GM18951 (cell line): ENCODE data around the gene E2F8.

Source experiments
- POLR2A ChIP-seq: IDR thresholded peaks from 4 replicates; pipeline ENCODE4 v1.6.1; 2011; ENCODE audit warnings: mild to moderate bottlenecking; ENCODE audit not compliant: insufficient read length, insufficient read depth; ENCODE audit errors: extremely low read depth
- in situ Hi-C: fragments of 300-500 bp; cut with MboI; formaldehyde crosslinking; loops from one replicate; pipeline ENCODE4 v1.12.0; 2022; ENCODE audit warnings: low sequenced_read_pairs, mixed read lengths, inconsistent platforms; ENCODE audit not compliant: unreplicated experiment

E2F8 gene

DNA sequence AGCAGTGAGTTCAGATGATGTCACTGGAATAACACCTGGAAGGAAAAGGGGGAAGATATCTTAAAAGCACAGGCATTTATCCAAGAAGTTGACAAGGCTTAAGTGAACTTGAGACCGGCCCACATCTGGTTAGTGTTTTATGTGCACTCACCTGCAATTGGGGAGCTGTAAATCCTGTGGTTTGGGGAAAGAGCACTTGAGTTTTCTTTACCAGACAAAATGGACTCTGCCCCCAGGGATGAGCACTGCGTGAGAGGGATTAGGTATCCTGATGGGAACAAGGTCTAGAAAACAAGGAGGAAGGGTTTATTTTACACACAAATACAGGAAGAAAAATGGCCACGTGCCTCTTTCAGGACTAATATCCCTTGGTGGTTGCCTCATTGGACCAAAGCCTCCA lies 15.2 kb downstream of the E2F8 start:
- in situ Hi-C loops: no loop called here
- TF ChIP-seq POLR2A: no peak

GRCh38 chr11:19225123-19225522 lies 15.6 kb downstream of the E2F8 start:
- no peak for TF ChIP-seq POLR2A
- in situ Hi-C loops: no loop called here

- in situ Hi-C loops: no loop called here
- TF ChIP-seq POLR2A: no peak
Measured at GRCh38 chr11:19220903-19221724, 19.6 kb downstream of the E2F8 start.

- TF ChIP-seq POLR2A: no peak
- in situ Hi-C loops: no loop called here
Measured at GRCh38 chr11:19218786-19219460, 21.8 kb downstream of the E2F8 start.

GRCh38 chr11:19218216-19218615 lies 22.5 kb downstream of the E2F8 start:
- no peak for TF ChIP-seq POLR2A
- in situ Hi-C loops: no loop called here

DNA sequence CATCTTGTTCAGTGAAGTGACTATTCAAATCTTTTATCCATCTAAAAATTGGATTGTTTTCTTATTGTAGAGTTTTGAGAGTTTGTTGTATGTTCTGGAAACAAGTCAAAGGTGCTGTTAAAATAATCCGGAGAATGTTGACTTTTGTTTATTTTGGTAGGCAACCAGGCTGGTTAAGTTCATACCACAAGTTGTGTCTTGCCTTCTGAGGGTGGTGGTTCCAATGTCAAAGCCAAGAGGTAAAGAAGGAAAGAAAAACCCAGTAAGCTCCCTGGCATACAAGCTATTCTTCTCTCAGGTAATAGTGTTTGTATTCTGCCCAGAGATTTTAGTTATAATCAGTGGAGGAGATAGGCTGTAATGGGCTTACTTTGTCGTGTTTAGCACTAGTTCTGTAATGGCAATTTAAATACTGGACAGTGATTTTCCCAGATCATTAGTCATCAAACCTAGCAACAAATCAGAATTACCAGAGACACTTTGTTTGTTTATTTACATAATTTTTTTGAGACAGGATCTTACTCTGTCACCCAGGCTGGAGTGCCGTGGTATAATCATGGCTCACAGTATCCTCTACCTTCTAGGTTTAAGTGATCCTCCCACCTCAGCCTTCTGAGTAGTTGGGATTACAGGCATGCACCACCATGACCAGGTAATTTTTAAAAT lies 23.9 kb downstream of the E2F8 start:
- in situ Hi-C loops: no loop called here
- TF ChIP-seq POLR2A: no peak

- in situ Hi-C loops: no loop called here
- TF ChIP-seq POLR2A: no peak
Measured at GRCh38 chr11:19216021-19216420, 24.7 kb downstream of the E2F8 start.

DNA sequence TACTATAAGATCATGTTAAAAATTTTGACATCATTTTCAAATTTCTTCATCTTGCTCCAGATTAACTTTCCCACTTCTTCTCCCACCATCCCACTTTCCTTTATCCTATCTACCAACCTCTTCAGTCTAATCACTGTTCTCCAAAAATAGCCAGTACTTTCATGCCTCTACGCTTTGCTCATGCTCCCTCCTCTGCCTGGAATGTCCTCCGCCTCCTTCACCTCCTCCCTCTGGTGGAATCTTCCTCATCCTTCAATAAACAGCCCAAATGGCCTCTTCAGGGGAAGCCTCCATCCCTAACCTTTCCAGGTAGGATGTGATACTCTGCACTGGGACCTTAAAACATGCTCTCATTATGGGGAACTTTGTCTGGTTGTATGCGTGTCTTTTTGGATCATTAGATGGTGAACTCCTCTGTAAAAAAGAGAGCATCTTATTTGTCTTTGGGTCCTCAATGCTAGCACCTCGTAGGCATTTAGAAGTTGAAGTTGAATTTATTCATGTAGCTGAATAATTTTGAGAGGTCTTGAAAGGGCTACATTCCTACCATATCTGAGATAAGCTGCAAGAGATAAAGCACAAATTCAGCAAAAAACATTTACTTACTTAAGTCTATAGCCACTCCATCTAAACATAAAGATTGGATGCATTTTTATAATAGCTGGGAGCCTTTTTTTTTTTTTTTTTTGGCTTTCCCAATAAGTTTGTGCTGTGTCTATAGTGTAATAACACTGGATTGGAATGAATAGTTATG lies 31.0 kb downstream of the E2F8 start:
- in situ Hi-C loops: no loop called here

GRCh38 chr11:19208959-19209546 lies 31.7 kb downstream of the E2F8 start:
- no peak for TF ChIP-seq POLR2A
- in situ Hi-C loops: no loop called here

More for the DNA sequence above, 31.0 kb downstream of the E2F8 start:
- TF ChIP-seq POLR2A: no peak

GRCh38 chr11:19208181-19208580 lies 32.6 kb downstream of the E2F8 start:
- in situ Hi-C loops: no loop called here
- TF ChIP-seq POLR2A: no peak

- TF ChIP-seq POLR2A: no peak
- in situ Hi-C loops: no loop called here
Measured at GRCh38 chr11:19204836-19205235, 35.9 kb downstream of the E2F8 start.

- in situ Hi-C loops: no loop called here
Measured at GRCh38 chr11:19201737-19202605, 38.8 kb downstream of the E2F8 start, which contains the start of gene CSRP3. TSS of gene CSRP3 (minus strand) at chr11:19201983. CDS start at chr11:19192448, 9,535 bp downstream.

More at GRCh38 chr11:19201737-19202605, 38.8 kb downstream of the E2F8 start, which contains the start of gene CSRP3:
- no peak for TF ChIP-seq POLR2A
